ENCODE data around the gene PLEKHH2. TPM values are rescaled to one million over a fixed set of nuclear protein-coding genes. Genes with fewer than 3 reads are reported as not detected.
A peak's percentile ranks its signal among the peaks of the same experiment; 100 is the strongest.

PLEKHH2 gene
- total and polyA plus RNA-seq, 2 experiments from 2014 or later, result 5.4 to 6.7 TPM

- 0 out of 2 replicates have a peak overlapping the region, but pooled peaks have one; percentile 39 for H3K27ac ChIP-seq (ENCODE audit: low read depth)
- no peaks in the 10 kb centered on the region for H4K20me1 ChIP-seq (replicated peaks; ENCODE audit: insufficient read depth)
- Mint-ChIP-seq H3K27me3 (ENCODE audit: insufficient read depth, low read depth, poor library complexity) (no peaks in the 10 kb centered on the region), H3K4me3 (peak overlapping the region; percentile 96), H3K27ac (no peak overlapping the region), H3K9me3 (no peaks in the 10 kb centered on the region), H3K36me3 (ENCODE audit: low read depth) (no peaks in the 10 kb centered on the region), H3K4me1 (peaks cover 7% of the 10 kb centered on the region; the same call in 2 of the 3 replicates)
- TF ChIP-seq EZH2phosphoT487 (IDR thresholded peaks at IDR 0.05; ENCODE audit: unreplicated experiment) (no peak), ZNF331 (CRISPR knock-in tag; IDR thresholded peaks at IDR 0.05; ENCODE audit: low read depth) (no peak), JUNB (IDR thresholded peaks at IDR 0.05; ENCODE audit: unreplicated experiment) (no peak)
- TF ChIP-seq, protein P1, sequence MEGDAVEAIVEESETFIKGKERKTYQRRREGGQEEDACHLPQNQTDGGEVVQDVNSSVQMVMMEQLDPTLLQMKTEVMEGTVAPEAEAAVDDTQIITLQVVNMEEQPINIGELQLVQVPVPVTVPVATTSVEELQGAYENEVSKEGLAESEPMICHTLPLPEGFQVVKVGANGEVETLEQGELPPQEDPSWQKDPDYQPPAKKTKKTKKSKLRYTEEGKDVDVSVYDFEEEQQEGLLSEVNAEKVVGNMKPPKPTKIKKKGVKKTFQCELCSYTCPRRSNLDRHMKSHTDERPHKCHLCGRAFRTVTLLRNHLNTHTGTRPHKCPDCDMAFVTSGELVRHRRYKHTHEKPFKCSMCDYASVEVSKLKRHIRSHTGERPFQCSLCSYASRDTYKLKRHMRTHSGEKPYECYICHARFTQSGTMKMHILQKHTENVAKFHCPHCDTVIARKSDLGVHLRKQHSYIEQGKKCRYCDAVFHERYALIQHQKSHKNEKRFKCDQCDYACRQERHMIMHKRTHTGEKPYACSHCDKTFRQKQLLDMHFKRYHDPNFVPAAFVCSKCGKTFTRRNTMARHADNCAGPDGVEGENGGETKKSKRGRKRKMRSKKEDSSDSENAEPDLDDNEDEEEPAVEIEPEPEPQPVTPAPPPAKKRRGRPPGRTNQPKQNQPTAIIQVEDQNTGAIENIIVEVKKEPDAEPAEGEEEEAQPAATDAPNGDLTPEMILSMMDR (conservative IDR thresholded peaks at IDR 0.05; ENCODE audit: low read depth in 2 of 2), result no peak
- peak overlapping the region; percentile 85 for H2AFZ ChIP-seq
- H3K79me2 ChIP-seq (replicated peaks; ENCODE audit: insufficient read depth), result no peaks in the 10 kb centered on the region
- no peaks in the 10 kb centered on the region for H3K27me3 ChIP-seq (ENCODE audit: insufficient read depth)
- ATAC-seq (peak; percentile 9; the same call in 2 of the 3 replicates), DNase-seq (ENCODE audit: low spot score) (no peak)
- no peaks in the 10 kb centered on the region for H3K36me3 ChIP-seq (ENCODE audit: insufficient read depth)
- H3K4me1 ChIP-seq (ENCODE audit: insufficient read depth), result peaks cover 4% of the 10 kb centered on the region
- H3K9me2 ChIP-seq (ENCODE audit: insufficient read depth), result no peaks in the 10 kb centered on the region
- H3K4me2 ChIP-seq, result peak overlapping the region; percentile 85
- H3F3A ChIP-seq (replicated peaks; ENCODE audit: low read depth), result no peaks in the 10 kb centered on the region
- peak overlapping the region; percentile 66 for H3K4me3 ChIP-seq
These were observed 137.6 kb downstream of the PLEKHH2 start for GRCh38 chr2:43774617-43775016.

DNA sequence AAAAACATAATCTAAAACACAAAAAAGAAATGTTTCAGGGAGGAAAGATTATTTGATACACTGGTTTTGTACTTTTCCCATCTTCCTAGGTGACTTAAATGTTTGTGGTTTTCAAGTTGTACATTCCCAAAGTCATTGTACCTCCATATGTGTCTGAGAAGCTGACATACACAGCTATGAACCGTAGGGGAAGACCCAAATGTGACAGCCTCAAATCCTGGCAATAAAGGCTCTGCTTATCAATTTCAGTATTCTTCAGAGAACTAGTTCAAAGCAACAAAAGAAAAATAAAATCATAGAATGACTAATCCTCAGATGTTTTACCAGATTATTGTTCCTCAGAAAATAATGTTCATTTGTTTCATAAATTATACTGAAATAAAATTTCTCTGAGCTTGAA lies 139.3 kb downstream of the PLEKHH2 start:
- no peak overlapping the region for H2AFZ ChIP-seq
- no peak overlapping the region for H3K27ac ChIP-seq (ENCODE audit: low read depth)
- Mint-ChIP-seq H3K4me3 (no peak overlapping the region), H3K4me1 (peaks cover 7% of the 10 kb centered on the region; the same call in 2 of the 3 replicates), H3K27me3 (ENCODE audit: insufficient read depth, low read depth, poor library complexity) (peaks cover 3% of the 10 kb centered on the region), H3K27ac (no peak overlapping the region), H3K9me3 (no peaks in the 10 kb centered on the region), H3K36me3 (ENCODE audit: low read depth) (no peaks in the 10 kb centered on the region)
- H3K36me3 ChIP-seq (ENCODE audit: insufficient read depth), result no peaks in the 10 kb centered on the region
- no peak overlapping the region for H3K4me2 ChIP-seq
- H3K4me1 ChIP-seq (ENCODE audit: insufficient read depth), result peaks cover 4% of the 10 kb centered on the region
- no peaks in the 10 kb centered on the region for H3K9me2 ChIP-seq (ENCODE audit: insufficient read depth)
- DNase-seq (ENCODE audit: low spot score), result no peak
- no peaks in the 10 kb centered on the region for H3K79me2 ChIP-seq (replicated peaks; ENCODE audit: insufficient read depth)
- H3K27me3 ChIP-seq (ENCODE audit: insufficient read depth), result no peaks in the 10 kb centered on the region
- H3K4me3 ChIP-seq, result no peak overlapping the region
- ATAC-seq, result no peak
- H4K20me1 ChIP-seq (replicated peaks; ENCODE audit: insufficient read depth), result no peaks in the 10 kb centered on the region
- H3F3A ChIP-seq (replicated peaks; ENCODE audit: low read depth), result no peaks in the 10 kb centered on the region
- no peak for TF ChIP-seq JUNB (IDR thresholded peaks at IDR 0.05; ENCODE audit: unreplicated experiment)
- TF ChIP-seq ZNF462 (CRISPR knock-in tag; IDR thresholded peaks at IDR 0.05), result no peak
- TF ChIP-seq CREB1 (CRISPR knock-in tag; IDR thresholded peaks at IDR 0.05; ENCODE audit: low read depth), result no peak
- TF ChIP-seq ETS1 (IDR thresholded peaks at IDR 0.05), result no peak
- TF ChIP-seq EZH2 (IDR thresholded peaks at IDR 0.05; ENCODE audit: low read depth, unreplicated experiment), result no peak
- TF ChIP-seq, protein P1 (conservative IDR thresholded peaks at IDR 0.05; ENCODE audit: low read depth in 2 of 2), result no peak
- TF ChIP-seq STAT1 (IDR thresholded peaks at IDR 0.05; ENCODE audit: unreplicated experiment), result no peak
- TF ChIP-seq POLR2AphosphoS5 (IDR thresholded peaks at IDR 0.05; ENCODE audit: low read depth), result no peak
- no peak for TF ChIP-seq ZNF331 (CRISPR knock-in tag; IDR thresholded peaks at IDR 0.05; ENCODE audit: low read depth)
